GM12872 (cell line): ENCODE results near the gene GCNT3.

ENCODE experiments used
- CTCF ChIP-seq: IDR thresholded peaks from 3 replicates; pipeline ENCODE4 v1.5.1; 2011; ENCODE audit warnings: low read depth, mild to moderate bottlenecking, low read length, moderate library complexity; ENCODE audit not compliant: insufficient read depth

GCNT3 gene

GRCh38 chr15:59649603-59650002, 38.0 kb downstream of the GCNT3 start:
- no peak for TF ChIP-seq CTCF

GRCh38 chr15:59654046-59654445, 42.5 kb downstream of the GCNT3 start:
- no peak for TF ChIP-seq CTCF

- TF ChIP-seq CTCF: no peak
These were observed 45.5 kb downstream of the GCNT3 start, which contains the start of gene GTF2A2 for GRCh38 chr15:59656897-59657634. Gene GTF2A2, minus strand, starts transcription at chr15:59657515. Its CDS starts 5,238 bp downstream, at chr15:59652277.

- TF ChIP-seq CTCF: no peak
These were observed 46.1 kb downstream of the GCNT3 start for GRCh38 chr15:59657635-59658125.

GRCh38 chr15:59659366-59659765, 47.8 kb downstream of the GCNT3 start:
- no peak for TF ChIP-seq CTCF

- TF ChIP-seq CTCF: no peak
These were observed 50.7 kb downstream of the GCNT3 start for GRCh38 chr15:59662260-59662659.

GRCh38 chr15:59668556-59668955, 57.0 kb downstream of the GCNT3 start:
- no peak for TF ChIP-seq CTCF
